Activated effector memory CD4-positive, alpha-beta T cell treated with anti-CD3 and anti-CD28 coated beads, Interleukin-2, amount 50 U/mL, for 16 hours (primary cell): ENCODE measurements around the gene OTC.

Experiments
- DNase-seq: peaks from one replicate; pipeline ENCODE4 v3.0.0-alpha.2; 2020

OTC gene

DNA sequence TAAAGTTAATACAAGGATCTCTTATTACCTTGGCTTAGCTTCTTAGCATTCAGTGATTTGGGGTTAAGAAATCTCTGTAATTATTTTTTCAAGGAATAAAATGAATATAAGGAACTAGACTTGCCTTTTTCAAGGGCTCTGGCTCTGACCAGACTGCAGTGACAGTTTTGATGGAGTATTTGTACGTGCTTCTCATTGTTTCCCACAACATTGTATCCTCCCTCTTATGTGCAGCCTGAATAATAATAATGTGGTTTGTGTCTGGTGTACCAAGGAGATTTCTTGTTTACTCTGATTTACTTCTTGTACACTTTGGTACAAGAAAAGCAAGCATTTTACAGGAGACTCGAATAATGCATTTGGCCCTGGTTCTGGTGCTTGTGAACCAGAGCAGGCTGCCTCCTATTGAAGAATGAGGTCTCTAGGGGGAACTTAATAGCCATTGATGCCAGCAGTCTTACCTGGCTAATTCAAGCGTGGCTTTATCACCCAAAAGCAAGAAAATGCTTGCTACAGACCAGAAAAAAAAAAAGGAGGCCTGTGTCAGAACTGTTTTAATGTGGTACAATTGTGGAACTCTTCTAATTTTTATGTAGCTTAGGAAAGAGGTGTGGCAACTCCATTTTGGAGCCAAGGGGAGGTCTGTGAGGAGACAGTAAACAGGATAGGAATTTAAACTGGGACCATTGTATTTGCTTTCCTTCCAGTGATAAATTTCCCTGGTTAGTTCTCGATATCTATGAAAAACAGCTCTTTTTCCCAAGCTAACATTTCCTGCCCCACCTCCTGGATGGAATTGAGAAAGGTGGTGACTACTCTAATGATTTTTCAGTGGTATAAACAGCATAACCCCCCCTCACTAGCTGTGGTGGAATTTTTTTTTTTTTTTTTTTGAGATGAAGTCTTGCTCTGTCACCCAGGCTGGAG lies 5.6 kb downstream of the OTC start:
- DNase-seq, result no peak

DNA sequence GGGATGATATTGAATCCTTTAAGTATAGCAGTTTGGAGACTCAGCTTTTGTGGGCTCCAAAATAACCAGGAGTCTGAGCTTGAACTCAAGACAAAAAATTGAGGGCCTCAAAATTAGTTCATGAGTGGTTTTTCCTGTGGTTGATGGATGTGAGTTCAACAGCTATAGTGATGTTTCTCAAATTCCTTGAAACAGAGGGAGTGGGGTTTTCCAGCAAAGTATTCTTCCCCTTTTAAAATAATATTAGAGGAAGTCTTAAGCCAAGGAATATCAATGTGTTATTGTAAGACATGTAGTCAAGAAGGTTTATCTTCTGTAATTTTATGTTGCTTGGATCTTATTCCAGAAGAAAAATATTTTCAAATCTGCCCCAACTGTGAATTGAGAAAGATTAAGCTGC lies 10.6 kb downstream of the OTC start:
- DNase-seq, result no peak

DNA sequence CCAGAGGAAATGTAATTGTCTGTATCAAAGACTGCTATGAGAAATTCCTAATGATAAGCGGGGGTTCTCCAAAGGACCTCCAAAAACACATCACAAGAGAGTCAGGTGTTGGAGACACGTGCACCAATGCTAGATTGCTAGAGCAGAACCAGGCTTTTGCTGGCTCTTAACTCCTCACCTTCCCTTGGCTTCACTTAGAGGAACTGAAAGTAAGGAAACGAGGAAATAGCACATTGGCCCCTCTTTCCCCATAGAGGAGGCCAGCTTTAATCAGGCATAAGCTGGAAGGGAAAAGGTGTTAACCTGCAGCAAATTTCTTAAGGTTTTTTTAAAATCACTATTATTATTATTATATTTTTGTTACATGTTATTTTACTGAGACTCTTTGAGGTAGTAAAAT lies 13.6 kb downstream of the OTC start:
- no peak for DNase-seq

DNA sequence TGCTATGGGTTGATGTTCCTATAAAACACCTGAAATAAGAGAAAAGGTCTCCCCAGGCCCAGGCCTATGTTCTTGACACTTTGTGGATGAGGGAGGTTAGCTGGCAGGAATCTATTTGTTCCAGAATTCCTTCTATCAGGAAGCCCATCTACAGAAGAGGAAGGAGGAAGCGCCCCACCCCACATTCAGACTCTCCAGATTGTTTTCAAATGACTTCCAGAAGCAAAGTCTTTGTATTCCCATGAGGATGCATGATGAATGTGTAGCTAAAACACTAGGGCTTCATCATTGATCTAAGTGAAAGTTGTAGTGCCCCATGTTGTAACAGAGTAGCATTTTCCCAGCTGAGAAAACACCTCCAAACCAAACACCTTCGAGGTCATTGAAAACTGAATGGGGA lies 16.4 kb downstream of the OTC start:
- DNase-seq, result no peak

DNA sequence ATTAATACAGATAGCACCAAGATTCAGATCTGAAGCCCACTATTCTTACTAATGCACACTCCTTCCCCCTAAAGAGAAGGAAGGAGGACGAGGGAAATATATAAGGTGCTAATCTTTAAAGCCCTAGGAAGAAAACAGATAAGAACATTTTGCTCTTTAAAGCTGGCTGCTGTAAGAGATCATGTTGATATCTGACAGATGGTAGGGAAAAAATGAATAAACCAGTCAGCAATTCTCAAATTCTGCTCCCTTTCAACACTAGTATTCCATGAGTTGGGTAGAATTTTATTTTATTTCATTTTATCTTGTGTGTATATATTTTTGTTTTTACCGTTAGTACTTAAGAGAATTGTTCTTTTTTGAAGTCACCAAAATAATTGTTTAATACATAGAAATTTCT lies 19.2 kb downstream of the OTC start:
- no peak for DNase-seq

DNA sequence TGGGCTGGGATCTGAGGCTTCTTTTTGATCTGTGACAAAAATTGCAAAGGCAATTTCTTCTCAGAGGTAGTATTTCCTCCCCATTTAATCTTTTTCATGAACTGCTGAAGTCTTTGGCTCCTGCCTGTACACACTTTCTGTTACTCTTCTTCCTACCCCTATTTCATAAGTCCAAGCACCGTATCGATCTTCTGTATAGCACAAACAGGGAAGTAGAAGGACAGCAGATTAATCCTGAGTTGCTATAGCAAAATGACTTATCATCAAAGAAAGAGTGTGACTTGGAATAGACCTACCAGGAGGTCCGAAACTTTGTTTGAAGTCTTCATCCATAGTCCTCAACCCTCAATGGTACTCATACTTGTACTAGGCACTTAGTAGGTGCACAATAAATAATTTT lies 22.0 kb downstream of the OTC start:
- no peak for DNase-seq

DNA sequence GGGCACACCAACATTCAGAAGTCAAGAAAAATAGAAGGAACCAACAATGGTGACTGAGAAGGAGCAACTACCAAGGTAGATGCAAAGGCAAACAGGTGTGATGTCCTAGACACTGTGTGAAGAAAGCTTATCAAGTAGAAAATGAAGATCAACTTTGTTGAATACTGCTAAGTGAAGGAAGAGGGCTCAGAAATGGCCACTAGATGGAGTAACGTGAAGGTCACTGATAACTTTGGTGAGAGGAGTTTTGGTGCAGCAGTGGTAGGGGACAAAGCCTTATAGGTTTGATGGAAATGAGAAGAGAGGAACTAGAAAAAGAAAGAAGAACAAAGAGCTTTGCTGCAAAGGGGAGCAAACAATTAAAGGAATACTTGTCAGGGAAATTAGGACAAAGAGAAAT lies 23.5 kb downstream of the OTC start:
- no peak for DNase-seq

DNA sequence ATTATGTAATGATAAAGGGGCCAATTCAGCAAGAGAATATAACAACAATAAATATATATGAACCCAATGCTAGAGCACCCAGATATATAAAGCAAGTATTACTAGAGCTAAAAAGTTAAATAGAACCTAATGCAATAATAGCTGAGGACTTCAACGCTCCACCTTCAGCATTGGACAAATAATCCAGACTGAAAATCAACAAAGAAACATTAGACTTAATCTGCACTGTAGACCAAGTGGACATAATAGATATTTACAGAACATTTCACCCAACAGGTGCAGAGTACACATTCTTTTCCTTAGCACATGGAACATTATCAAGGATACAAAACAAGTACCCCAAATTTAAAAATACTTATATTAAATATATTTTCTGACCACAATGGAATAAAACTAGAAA lies 24.3 kb downstream of the OTC start:
- no peak for DNase-seq

DNA sequence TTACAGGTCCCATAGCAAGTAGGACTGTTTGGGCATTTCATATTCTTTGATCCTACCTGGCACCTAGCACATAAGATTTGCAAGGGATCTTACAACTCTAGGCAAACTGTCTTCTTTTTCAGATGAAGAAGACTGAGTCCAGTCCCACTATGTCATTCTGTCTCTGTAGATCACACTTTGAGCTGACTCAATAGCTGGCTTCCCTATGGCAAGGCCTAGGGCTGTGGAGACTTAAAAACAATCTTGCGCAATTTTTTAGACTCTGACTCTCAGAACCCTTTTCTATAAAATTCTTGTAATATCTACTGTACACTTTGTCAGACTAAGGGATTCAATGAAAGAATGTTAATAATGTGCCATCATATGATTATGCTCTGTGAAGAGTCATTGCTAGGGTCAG lies 26.7 kb downstream of the OTC start:
- DNase-seq, result no peak

DNA sequence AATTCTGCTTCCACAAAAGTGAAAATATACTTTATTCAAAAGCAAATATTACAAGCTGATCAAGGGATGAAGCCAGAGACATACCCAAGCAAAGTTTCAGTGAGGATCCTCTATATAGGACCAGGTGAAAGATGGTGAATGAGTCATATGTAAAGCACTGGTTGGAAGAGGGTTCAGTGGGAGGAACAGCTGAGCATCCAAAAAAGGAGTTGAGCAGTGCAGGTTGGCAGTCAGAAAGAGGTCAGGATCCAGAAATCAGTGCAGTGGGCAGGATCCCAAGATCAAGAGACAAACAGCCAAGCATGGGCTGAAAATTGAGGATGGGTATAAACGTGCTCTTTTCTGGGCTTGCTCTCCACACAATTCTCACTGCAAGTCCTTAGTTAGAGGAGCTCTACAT lies 30.3 kb downstream of the OTC start:
- no peak for DNase-seq

DNA sequence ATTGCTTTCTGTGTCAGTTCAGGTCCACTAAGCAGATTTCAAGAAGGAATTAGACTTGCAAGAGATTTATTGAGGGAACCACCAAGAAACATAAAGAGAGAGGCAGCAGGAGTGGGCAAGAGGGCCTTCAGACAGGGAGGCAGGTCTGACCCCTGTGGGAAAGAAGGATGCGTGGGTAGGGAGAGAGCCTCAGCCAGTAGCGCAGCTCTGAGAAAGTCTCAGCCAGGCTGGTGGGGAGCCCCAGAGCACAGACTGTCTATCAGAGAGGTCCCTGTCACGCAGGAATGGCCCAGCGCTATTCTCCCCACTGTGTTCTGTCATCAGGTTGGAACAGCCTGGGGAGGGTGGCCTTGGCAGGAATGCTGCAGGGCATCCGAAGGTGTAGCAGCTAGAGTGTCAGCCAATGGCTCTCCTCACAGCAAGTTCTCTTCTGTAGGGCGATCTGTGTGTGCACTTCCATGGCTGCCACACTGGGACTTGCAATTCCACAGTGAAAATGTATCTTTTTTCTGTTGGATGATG lies 48.0 kb downstream of the OTC start:
- no peak for DNase-seq

DNA sequence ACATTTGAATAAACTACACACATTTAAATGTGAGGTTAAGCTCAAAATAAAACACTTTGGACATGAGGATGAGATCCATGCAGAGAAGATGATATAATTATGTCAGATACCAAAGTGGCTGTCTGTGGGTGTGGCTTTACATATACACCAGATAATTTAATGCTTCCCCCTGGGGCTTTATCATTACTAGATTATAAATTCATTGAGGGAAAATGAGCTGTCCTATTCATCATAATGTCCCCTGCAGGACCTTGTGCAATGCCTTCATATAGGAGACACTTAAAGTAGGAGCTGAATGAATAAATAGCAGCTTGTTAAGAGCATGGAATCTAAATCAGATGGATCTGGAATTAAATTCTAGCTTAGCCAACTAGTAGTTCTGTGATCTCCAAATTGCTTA lies 49.7 kb downstream of the OTC start:
- DNase-seq, result no peak

DNA sequence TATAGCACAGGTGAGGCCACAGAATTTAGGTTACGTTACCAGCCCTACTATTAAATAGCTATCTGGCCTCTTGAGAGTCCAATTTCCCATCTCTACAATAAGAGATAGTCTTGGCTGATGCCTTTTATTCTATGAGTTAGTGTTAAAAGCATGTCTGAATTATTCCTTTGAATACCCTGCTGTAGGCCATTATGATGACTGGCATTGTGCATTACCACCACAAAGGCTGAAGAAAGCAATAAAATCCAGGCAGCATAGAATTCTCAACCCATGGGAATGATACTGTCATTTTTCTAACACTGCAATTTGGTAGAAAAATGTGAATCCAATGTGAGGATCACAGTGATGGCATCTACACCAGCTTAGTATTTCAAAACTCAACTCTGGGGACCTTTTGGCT lies 51.4 kb downstream of the OTC start:
- no peak for DNase-seq

DNA sequence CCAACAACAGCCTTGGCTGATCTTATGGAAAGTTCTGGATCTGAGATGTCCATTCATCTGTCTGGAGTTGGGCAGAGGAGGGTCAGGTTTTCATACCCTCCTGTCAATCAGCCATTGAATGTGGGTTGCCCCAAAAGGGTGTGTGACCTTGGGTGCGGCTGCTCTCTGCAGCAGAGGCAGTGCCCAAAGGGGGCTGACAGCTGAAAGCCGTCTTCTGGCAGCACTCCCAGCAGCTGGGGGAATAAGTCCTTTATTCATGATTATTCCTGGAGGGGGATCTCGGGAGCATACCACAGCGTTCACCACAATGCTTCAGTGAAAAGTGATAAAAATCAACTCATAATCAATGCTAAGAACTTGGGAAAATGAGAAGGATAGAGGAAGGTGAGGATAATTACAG lies 54.7 kb downstream of the OTC start:
- no peak for DNase-seq

DNA sequence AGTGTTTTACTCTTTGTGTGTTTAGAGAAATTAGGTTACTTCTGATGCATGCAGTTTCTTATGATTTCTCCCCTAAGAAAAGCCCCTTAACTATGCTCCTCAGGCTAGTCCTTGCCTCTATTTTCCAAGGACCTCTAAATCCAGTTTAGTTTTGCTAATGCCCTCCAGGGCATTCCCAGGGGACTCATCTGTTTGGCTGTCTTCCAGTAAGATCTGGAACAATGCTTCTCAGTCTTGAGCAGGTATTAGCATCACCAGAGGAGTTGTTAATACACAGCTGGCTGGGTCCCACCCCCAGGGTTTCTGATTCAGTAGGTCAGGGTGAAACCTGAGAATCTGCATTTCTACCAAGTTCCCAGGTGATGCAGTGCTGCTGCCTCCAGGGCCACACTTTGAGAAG lies 56.9 kb downstream of the OTC start:
- no peak for DNase-seq

DNA sequence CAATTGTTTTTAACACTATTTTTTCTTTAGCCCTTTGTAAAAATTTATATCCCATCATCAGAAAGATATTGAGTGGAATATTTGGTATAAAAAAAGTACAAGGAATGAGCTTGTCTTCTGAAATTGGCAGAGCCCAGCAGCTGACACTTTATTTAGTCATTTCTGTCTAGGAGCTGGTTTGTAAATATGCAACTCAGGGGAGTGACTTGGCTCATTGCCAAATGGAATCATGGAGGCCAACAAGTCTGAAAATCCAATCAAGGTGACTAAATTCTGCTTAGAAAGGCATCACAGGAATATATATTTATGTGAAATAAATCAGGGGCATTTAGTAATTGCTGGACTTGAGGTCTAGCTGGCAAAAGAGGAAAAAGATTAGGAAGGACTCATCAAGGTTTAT lies 74.4 kb downstream of the OTC start:
- no peak for DNase-seq

DNA sequence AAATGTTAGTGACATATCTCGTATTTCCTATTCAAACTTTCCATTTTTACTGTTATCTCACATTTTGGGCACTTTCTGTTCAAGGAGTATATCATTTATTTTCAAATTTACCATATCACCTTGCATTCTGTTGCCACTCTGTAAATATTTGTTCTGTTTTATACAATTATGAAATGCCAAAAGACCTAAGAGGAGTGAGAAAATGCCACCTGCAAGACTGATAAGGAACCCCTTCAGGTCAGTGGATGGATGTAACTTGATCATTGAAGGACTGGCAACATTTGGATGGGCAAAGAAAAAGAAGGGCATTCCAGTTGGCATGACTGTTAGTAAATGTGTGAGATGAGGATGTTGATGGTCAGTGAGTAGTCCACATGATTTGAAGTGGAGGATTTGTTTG lies 79.1 kb downstream of the OTC start:
- no peak for DNase-seq

DNA sequence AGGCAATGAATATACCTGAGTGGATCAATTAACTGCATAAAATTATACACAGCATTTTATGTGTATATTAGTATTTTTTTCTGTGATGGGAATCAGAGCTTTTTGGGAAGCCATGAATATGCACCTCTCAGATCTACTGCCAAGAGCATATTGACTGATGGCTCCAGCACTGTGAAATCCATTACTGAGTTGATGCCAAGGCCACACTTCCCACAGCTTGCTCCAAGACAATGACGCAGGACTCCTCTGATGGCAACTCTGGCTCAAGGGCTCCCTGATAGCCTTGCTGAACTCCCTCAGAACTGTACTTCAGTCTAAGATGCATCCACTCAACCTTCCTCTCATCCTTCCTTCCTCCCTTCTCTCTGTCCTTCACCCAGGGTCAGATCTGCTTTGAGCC lies 82.7 kb downstream of the OTC start:
- DNase-seq, result no peak

DNA sequence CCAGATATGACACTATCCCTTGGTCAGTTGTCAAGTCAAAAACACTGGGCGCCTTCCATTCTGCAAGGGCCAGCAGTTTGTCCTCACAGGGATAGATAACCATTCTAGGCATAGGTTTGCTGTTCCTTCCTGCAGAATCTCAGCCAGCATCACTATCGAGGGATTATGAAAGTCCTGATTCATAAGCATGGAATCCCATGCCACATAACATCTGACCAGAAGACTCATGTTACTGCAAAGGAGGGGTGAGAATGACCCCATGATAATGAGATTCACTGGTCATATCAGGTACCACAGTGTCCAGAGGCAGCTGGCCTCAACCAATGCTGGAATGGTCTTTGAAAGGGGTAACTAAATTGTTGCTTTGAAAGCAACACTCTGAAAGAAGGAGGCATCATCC lies 84.7 kb downstream of the OTC start:
- no peak for DNase-seq

DNA sequence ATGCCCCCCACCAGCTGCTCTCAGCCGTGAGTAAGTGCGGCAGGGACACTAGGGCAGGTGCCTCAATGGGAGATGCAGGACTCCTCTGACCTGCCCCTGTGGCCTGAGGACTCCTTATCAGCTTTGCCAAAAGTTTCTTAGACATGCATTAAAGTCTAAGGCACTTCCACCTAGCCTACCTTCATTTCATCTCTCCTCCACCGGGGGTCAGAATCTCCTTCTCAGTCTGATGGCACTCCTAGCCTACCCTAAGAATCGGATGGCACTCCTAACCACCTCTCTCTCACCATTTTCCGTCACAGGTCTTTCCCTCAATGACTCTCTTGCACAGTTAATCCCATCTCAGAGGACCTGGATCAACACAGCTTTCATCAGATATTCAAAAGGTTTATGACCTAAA lies 85.9 kb downstream of the OTC start:
- no peak for DNase-seq

DNA sequence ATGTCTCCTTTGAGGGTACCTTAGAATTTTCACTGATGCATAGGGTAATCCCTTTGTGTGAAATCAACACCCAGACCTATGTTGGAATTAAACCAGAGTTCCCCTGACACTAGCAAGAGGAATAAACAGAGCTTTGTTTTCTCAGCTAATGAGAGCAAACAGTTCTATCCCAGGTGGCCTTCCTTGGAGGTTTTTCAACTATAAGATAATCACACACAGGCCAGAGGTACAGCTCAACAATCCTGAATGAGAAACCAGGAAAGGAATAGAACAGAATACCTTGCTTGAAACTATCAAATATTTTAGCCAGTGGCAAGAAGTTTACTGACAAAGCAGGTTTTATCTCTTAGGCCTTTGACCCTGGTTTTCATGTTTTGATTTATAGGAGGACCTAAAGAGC lies 100.2 kb downstream of the OTC start:
- DNase-seq, result no peak

DNA sequence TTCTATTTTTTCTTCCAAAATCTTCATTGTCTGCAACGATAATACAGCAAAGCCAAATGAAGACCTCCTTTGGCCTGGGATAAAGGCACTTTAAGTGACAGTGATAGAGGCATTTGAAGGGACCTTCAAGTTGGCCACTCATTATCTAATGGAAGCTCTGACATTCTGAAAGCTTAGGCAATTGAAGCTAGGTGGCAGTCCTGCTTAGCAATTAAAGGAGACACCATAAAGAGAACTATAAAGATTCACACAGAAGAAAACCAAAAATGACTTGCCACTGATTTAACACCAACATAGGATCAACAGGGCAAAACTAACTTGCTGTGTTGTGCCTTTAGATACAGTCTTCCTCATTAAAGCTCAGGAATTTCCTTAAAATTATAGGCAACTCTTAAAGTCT lies 105.7 kb downstream of the OTC start:
- DNase-seq, result no peak

DNA sequence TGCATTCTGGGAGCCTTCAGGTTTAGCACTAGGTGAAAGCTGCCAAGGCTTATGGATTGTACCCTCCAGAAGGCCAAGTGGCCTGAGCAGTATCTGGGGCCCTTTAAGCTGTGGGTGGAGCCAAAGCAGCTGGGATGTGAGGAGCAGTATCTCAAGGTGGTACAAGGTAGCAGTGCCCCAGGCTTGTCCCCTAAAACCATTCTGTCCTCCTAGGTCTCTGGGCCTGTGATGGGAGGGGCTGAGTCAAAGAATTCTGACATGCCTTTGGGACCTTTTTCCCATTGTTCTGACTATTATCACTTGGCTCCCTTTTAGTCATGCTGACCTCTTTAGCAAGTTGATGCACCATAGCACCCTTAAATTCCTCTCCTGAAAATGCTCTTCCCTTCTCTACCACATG lies 109.9 kb downstream of the OTC start:
- DNase-seq, result no peak

DNA sequence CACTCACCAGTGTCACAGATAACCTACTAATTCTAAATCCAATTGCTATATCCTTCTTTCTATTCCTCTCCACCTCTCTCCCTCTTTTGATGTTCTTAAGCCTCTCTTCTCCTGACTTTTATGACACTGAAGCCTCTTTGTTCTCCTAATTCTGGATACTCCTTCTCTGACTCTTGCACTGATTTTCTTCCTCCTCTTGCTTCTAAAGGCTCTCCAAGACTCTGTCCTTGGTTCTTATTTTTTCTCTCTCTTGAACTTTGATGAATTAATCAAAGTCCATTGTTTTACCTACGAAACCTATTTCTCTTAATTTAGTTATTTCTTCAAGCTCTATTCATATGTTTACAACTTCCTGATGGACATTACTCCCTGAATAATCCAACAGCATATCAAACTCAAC lies 113.3 kb downstream of the OTC start:
- DNase-seq, result no peak

DNA sequence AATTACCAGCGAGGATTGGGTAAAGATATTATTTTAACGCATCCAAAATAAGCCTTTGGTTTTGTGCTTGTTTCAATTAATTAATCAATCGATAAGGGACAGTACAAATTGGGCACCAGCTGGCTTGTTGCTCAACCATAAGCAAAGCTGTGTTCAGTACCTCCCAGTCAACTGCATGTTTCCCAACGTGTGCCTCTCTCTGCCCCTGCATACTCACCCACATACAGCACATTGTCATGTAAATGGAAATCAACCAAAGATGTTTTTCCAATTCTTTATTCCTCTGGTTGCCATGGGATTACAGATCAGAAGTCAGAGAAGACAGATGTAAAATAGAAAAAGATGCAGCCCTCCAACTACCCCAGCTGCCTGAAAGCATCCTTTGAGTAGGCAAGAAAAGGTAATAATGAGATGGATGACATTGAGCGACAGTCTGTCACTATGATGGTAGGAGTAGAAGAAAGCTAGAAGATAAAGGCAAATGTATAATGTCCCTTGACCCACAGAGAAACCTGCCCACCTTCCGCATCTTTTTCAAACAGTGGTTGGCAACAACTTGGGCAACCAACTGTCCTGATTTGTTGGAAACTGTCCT lies 116.3 kb downstream of the OTC start:
- DNase-seq, result no peak
